ENCODE measurements around the gene ARHGAP9.

Gene ARHGAP9

DNA sequence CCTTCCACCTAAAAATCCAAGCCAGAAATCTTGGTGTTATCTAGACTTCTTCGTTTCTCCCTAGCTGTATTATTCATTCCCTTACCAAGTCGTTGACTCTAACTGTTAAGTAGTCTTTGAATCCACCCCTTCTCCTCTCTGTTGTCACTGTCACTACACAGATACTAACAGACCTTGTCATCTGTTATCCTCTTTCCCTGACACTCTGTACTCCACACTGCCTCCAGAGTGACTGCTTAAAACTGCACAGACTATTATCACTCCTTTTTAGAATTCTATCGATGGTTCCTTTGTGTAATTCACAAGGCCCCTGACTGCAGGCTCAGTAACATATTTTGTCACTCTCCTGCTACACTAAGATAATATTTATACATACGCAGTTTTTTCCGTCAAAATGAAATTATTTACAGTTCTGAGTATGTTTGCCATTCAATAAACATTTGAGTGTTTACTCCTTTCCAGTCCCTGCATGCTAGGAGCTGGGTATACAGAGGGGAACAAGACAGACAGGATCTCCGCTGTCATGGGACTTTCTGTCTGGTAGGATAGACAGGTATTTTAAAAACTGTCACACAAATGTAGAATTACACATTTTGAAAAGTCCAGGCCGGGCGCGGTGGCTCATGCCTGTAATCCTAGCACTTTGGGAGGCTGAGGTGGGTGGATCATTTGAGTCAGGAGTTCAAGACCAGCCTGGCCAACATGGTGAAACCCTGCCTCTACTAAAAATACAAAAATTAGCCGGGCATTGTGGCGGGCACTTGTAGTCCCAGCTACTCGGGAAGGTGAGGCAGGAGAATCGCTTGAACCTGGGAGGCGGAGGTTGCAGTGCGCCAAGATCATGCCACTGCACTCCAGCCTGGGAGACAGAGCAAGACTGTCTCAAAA is 12.0 kb upstream of the ARHGAP9 start:
- TF ChIP-seq ZNF274 (IDR thresholded peaks at IDR 0.05; ENCODE audit: low read depth, low read length) = no peak

DNA sequence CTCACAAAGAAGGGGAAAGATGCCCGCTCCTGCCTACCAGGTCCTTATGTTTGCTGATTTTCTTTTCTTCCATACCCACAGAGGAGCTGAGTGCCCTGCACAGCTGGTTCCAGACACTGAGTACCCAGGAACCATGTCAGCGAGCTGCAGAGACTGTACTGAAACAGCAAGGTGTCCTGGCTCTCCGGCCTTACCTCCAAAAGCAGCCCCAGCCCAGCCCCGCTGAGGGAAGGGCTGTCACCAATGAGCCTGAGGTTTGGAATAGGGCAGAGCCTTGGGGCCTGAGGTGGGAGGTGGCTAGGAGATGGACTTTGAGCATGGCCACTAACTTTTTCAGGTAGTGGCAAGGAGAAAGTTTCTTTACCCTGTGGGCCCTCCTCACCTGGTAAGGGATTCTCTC is 10.5 kb upstream of the ARHGAP9 start:
- no peak overlapping the region for H3K4me3 ChIP-seq (ENCODE audit: low read length)
- TF ChIP-seq ZNF274 (IDR thresholded peaks at IDR 0.05; ENCODE audit: low read depth, low read length) = no peak

More for the DNA sequence above, 12.0 kb upstream of the ARHGAP9 start:
- no peak overlapping the region for H3K4me3 ChIP-seq (ENCODE audit: low read length)

DNA sequence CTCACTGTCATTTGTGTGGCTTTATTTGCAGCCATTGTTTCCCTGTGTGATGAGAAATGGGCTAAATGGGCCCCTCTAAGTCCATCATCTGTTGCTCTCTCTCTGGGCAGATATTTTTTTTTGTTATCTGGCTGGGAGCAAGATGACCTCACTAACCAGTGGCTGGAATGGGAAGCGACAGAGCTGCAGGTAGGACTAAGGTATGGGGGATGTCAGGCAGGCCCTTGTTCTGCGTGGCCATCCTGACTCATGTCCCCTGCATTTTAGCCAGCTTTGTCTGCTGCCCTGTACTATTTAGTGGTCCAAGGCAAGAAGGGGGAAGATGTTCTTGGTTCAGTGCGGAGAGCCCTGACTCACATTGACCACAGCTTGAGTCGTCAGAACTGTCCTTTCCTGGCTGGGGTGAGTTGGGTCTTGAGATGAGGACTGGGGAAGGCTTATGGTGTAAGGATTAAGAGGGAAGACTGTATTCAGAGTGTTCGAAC is 9.5 kb upstream of the ARHGAP9 start:
- H3K4me3 ChIP-seq (ENCODE audit: low read length) = peak overlapping the region; percentile 85
- no peak for TF ChIP-seq ZNF274 (IDR thresholded peaks at IDR 0.05; ENCODE audit: low read depth, low read length)

DNA sequence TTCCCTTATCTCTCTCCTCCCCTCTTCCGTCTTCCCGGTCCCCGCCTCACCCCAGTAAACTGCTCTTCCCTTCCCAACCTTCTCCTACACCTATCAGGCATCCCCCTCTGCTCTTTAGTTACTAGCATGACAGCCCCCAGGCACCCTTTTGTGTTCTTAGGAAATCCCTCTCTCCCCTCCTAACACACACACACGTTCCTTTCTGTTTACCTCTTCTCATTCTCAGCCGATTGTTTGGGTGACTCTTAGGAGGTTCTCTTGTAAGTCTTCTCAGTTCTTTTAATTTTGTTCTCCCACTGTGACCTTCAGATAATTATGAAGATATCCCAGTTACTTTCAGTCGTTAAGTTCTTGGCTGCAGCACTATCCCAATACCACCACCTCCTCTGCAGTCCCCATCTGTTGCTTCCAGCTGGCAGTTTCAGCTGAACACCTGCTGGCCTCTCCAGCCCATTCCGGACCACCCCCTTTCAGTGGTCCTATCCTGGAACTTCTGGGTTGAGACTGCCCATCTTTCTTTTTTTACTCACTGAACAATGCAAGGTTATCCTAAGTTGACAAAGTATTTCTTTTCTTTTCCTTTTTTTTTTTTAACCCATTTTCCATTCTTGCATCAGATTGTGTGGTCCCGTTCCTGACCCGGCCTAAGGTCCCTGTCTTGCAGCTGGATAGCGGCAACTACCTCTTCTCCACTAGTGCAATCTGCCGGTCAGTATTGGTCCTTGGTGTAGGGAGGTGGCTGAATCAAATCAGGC is 8.9 kb upstream of the ARHGAP9 start:
- H3K4me3 ChIP-seq (ENCODE audit: low read length) = peak overlapping the region; percentile 85
- no peak for TF ChIP-seq ZNF274 (IDR thresholded peaks at IDR 0.05; ENCODE audit: low read depth, low read length)

DNA sequence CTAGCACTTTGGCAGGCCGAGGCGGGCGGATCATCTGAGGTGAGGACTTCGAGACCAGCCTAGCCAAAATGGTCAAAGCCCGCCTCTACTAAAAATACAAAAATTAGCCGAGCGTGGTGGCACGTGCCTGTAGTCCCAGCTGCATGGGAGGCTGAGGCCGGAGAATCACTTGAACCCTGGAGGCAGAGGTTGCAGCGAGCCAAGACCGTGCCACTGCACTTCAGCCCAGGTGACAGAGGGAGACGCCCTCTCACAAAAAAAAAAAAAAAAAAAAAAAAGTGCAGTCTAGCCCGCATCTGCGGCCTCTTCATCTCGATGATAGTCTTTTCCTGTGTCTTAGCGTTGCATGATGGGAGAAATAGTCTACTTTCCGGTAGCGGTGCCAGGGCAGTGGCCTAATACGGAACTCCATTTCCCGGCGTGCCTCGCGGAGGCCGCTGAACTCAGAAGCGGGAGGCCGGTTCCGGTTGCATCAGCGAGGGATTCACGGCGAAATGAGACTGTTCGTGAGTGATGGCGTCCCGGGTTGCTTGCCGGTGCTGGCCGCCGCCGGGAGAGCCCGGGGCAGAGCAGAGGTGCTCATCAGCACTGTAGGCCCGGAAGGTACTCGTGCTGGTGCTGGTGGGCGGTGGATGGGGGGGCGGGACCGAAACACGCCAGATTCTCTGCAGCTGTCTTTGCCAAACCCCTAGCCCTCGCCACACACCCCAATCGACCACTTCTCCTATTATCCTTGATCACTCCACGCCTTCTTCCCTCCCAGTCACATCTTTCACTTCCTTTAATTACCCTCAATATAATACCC is 8.1 kb upstream of the ARHGAP9 start, which contains the start of gene MARS1:
Gene MARS1 (plus strand): TSS at position 472 of the 805 bp plus-strand sequence. CDS start 23 bp downstream, at position 495.
- TF ChIP-seq ZNF274 (IDR thresholded peaks at IDR 0.05; ENCODE audit: low read depth, low read length) = no peak
- H3K4me3 ChIP-seq (ENCODE audit: low read length) = peak within 1 kb of the TSS; percentile 85

DNA sequence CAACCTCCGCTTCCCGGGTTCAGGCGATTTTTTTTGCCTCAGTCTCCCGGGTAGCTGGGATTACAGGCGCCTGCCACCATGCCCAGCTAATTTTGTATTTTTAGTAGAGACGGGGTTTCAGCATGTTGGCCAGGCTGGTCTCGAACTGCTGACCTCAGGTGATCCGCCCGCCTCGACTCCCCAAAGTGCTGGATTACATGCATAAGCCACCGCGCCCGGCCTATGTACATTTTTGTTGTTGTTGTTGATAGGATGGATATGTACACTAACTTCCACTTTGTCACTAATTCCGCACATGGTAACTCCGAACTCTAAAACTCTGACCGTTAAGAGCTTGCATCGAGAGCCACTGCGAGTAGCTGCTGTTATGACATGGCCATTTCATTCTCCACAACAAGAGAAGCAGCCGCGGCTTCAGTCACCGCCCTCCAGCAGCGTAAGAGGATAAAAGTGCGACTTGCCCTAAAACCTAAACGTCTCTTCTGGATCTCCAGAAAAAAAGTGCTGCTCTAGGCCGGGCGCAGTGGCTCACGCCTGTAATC is 7.5 kb upstream of the ARHGAP9 start:
- H3K4me3 ChIP-seq (ENCODE audit: low read length) = no peak overlapping the region; the same call in 1 of the 2 replicates
- no peak for TF ChIP-seq ZNF274 (IDR thresholded peaks at IDR 0.05; ENCODE audit: low read depth, low read length)

DNA sequence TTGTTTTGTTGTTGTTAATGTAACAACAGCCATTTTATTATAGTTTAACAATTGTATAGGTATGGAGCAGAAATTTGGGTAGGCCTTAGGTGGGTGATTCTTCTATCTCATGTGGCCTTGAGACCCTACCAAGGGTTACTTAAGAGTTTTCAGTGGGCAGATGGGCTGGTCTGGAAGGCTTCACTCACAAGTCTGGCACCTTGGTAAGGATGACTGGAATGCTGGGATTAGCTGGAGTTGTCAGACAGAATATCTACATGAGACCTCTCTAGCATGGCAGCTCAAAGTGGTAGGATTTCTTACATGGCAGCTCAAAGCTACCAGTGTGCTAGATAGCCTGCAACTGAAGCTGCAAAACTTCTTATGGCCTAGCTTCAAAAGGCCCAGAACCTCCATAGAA is 6.0 kb upstream of the ARHGAP9 start:
- no peak overlapping the region for H3K4me3 ChIP-seq (ENCODE audit: low read length)
- TF ChIP-seq ZNF274 (IDR thresholded peaks at IDR 0.05; ENCODE audit: low read depth, low read length) = no peak

DNA sequence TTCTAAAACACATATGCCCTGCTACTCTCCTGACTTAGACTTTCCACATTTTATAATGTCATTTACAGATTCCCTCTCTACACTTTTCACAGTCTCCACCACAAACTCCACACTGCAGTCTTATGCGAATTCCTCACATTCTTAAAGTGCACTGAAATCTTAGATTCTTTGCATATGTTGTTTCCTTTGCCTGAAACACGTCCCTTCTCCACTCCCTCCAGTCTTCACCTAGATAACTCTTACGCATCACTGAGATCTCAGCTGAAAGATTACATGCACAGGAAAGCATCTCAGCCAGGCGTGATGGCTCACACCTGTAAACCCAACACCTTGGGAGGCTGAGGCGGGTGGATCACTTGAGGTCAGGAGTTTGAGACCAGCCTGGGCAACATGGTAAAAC is 3.8 kb upstream of the ARHGAP9 start:
- no peak for TF ChIP-seq ZNF274 (IDR thresholded peaks at IDR 0.05; ENCODE audit: low read depth, low read length)
- no peak overlapping the region for H3K4me3 ChIP-seq (ENCODE audit: low read length)

DNA sequence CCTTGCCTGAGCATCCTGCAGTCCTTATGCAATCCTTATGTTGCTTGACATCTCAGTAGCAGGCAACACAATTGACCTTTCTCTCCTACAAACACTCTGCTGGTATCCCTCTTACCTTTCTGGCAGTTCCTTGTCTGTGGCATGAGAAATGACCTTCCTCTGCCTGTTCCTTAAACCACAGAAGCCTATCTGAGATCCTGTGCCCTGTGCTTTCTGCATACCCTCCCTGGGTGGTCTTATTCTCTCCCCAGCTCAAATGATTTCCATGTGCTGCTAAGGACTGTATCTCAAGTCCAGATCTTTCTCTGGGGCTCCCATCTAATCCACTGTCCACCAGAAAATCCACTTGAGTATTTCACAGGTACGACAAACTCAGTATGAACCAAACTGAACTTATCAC is 2.0 kb upstream of the ARHGAP9 start:
- no peak overlapping the region for H3K4me3 ChIP-seq (ENCODE audit: low read length)
- no peak for TF ChIP-seq ZNF274 (IDR thresholded peaks at IDR 0.05; ENCODE audit: low read depth, low read length)

DNA sequence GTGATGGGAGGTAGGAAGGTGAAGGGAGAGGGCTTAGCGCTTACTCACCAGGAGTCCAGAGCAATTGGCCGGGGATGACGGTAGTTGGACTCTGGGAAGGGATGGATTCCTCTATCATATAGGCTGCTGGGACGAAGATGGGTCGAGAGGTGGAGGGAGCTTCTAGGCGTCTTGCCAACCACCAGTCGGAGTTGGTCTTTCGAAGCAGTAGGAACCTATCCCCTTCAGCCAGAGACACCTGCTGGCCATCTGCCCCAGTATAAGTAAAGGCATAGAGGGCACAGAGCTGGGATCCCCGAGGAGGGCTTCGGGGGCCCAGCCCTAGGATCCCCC is 657 bp downstream of the ARHGAP9 start:
- peak overlapping the region; percentile 61; the same call in 1 of the 2 replicates for H3K4me3 ChIP-seq (ENCODE audit: low read length)
- TF ChIP-seq ZNF274 (IDR thresholded peaks at IDR 0.05; ENCODE audit: low read depth, low read length) = no peak

DNA sequence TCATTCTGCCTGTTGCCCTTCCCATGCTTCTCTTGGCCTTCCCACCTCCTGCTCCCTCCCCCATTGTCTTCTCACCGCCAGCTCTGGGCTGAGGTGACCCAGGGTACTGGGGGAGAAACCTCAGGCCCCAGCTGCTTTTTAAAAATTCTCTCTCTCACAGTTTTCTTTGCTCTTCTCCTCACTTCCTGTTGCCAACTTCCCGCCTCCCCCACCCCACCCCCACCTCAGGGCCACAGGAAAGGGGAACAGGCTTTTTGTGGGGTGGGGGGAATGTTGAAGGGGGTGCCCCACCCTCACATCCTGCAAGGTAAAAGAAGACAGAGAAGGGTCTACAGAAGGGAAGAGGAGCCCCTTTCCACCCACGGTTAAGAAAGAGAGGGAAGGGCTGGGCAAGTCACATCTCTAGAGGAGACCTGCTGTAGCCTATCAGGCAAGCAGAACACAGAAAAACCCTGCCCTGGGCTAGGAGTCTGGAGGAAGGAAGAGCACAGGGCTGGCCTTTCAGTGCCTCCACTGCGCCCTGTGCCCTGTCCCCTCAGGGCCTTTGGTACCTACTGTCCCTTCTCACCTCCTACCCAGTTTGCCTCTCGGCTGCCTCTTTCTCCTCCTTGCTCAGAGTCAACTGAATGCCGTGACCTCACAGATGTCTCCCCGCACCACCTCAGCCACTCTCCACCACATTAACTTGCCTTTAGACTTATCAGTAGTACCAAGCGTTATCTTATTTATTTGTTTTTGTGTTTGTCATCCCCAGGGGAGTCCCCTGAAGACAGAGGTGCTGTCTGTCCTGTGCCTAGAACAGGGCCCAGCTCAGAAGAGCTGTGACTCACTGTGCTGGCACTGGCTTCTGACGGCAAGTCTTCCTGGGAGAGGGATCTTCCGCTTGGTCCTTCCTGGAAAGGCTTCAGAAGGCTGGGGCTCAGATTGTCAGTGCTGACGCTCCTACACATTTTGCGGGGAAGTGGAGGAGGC is 1.7 kb downstream of the ARHGAP9 start:
- peak overlapping the region; percentile 61; the same call in 1 of the 2 replicates for H3K4me3 ChIP-seq (ENCODE audit: low read length)
- no peak for TF ChIP-seq ZNF274 (IDR thresholded peaks at IDR 0.05; ENCODE audit: low read depth, low read length)

DNA sequence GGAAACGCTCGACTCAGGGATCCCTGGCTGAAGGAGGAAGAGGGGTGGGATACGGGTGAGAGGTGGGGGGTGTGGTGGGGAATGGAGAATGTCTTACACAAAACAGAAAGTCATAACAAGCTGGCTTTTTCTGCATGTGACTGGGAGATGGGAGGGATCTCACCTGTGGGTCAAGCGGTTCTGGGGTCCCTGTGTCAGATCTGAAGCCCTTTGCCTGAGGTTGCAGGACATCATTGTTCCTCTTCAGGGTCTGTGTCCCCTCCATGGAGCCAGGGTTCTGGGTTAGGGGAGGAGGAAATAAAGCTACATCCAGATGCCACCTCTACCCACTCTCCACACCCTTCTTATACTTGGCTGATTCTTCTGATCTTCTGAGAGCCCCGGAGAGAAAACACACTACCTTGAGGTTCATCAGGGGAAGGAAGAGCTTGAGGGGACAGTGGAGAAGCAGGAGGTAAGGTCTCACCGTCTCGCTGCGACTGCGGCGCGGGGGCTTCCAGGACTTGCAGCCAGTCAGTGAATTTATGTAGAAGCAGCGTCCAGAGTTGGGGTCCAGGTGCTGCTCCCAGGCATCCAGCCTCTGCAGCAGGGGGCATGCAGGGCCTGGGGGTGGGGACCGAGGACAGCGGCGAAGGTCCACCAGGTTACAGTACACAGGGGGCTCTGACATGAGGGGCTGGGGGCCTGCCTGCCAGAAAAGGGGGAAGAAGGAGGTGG is 2.5 kb downstream of the ARHGAP9 start:
- peak overlapping the region; percentile 61; the same call in 1 of the 2 replicates for H3K4me3 ChIP-seq (ENCODE audit: low read length)

More for the DNA sequence above, 2.5 kb downstream of the ARHGAP9 start:
- TF ChIP-seq ZNF274 (IDR thresholded peaks at IDR 0.05; ENCODE audit: low read depth, low read length) = no peak
